IMR-90 (cell line): ENCODE data around the gene HAVCR2. TPM values are rescaled to one million over a fixed set of nuclear protein-coding genes. Genes with fewer than 3 reads are reported as not detected.

Experiments
- ATAC-seq: fragments of 200-7000 bp; cut with Tn5 transposase; 2 replicates; pipeline ENCODE4 v1.9.1; 2020; ENCODE audit warnings: low read depth, mild to moderate bottlenecking, moderate library complexity
- BruUV-seq: library from RNA; stranded (reverse); fragments of 400-500 nt; replicated peaks from 2 replicates; lab custom pipeline; 2021; lab: Mats Ljungman, UMichigan
- CTCF ChIA-PET: fragments of 300-600 bp; formaldehyde crosslinking; extraction: SDS; loops from one replicate; lab custom pipeline; 2021; ENCODE audit warnings: antibody characterized with exemption; lab: Yijun Ruan, JAX
- POLR2A ChIA-PET: fragments of 300-600 bp; sonication (Branson Sonifier 250); formaldehyde crosslinking; loops from one replicate; lab custom pipeline; 2022; ENCODE audit warnings: antibody characterized with exemption; ENCODE audit not compliant: unreplicated experiment; lab: Charles Lee
- DNase-seq: peaks from one replicate; pipeline ENCODE4 v3.0.0; 2013
- H2AFZ ChIP-seq: replicated peaks from 2 replicates; pipeline ENCODE3; 2013; ENCODE audit warnings: low read length, mild to moderate bottlenecking; ENCODE audit not compliant: poor library complexity
- H2AK5ac ChIP-seq: 2 replicates; pipeline ENCODE4 v1.6.1; 2013; ENCODE audit warnings: low read depth, low read length, inconsistent platforms
- H2AK9ac ChIP-seq: replicated peaks from 2 replicates; pipeline ENCODE3; 2013; ENCODE audit warnings: mild to moderate bottlenecking, low read depth, low read length, moderate library complexity; ENCODE audit not compliant: poor library complexity
- H2BK120ac ChIP-seq: 2 replicates; pipeline ENCODE4 v1.6.1; 2013; ENCODE audit warnings: low read depth, low read length, inconsistent platforms
- H2BK15ac ChIP-seq: 3 replicates; pipeline ENCODE4 v1.6.1; 2013; ENCODE audit warnings: low read depth, low read length, inconsistent platforms
- H2BK20ac ChIP-seq: 2 replicates; pipeline ENCODE4 v1.6.1; 2013; ENCODE audit warnings: low read depth, mild to moderate bottlenecking, inconsistent platforms, low read length, moderate library complexity
- H2BK5ac ChIP-seq: 2 replicates; pipeline ENCODE4 v1.6.1; 2013; ENCODE audit warnings: mild to moderate bottlenecking, low read depth, low read length, inconsistent platforms; ENCODE audit not compliant: poor library complexity, severe bottlenecking
- H3K14ac ChIP-seq: replicated peaks from 2 replicates; pipeline ENCODE4 v1.6.1; 2013; ENCODE audit warnings: low read depth, low read length, inconsistent platforms
- H3K18ac ChIP-seq: 2 replicates; pipeline ENCODE4 v1.6.1; 2013; ENCODE audit warnings: low read depth, low read length, control low read depth
- H3K23ac ChIP-seq: 2 replicates; pipeline ENCODE4 v1.6.1; 2013; ENCODE audit warnings: low read depth, low read length, inconsistent platforms
- H3K27ac ChIP-seq: 2 replicates; pipeline ENCODE4 v1.5.1; 2013; ENCODE audit warnings: mild to moderate bottlenecking, control low read depth, low read length; ENCODE audit not compliant: insufficient read depth
- H3K27me3 ChIP-seq: 2 replicates; pipeline ENCODE4 v1.6.1; 2013; ENCODE audit warnings: low read length; ENCODE audit not compliant: control insufficient read depth, insufficient read depth
- H3K36me3 ChIP-seq: 2 replicates; pipeline ENCODE4 v1.6.1; 2013; ENCODE audit warnings: low read length, mixed read lengths; ENCODE audit not compliant: control insufficient read depth, insufficient read depth
- H3K4ac ChIP-seq: 2 replicates; pipeline ENCODE4 v1.6.1; 2013; ENCODE audit warnings: low read depth, low read length, inconsistent platforms
- H3K4me1 ChIP-seq: 2 replicates; pipeline ENCODE4 v1.6.1; 2013; ENCODE audit warnings: low read length, mixed read lengths; ENCODE audit not compliant: control insufficient read depth, insufficient read depth
- H3K4me2 ChIP-seq: 2 replicates; pipeline ENCODE4 v1.6.1; 2013; ENCODE audit warnings: low read depth, mild to moderate bottlenecking, control low read depth, low read length, moderate library complexity
- H3K4me3 ChIP-seq: 2 replicates; pipeline ENCODE4 v1.5.1; 2013; ENCODE audit warnings: low read depth, mild to moderate bottlenecking, control low read depth, low read length, moderate library complexity; ENCODE audit not compliant: insufficient read depth
- H3K56ac ChIP-seq: 2 replicates; pipeline ENCODE4 v1.6.1; 2013; ENCODE audit warnings: low read length, inconsistent platforms; ENCODE audit not compliant: insufficient read depth; ENCODE audit errors: extremely low read depth
- H3K79me1 ChIP-seq, 2 experiments: 2 replicates each; pipeline ENCODE4 v1.6.1; 2013; ENCODE audit warnings: low read length in 2 of 2, inconsistent platforms in 1 of 2, low read depth in 1 of 2
- H3K9ac ChIP-seq: 2 replicates; pipeline ENCODE4 v1.6.1; 2013; ENCODE audit warnings: low read depth, low read length, control low read depth
- H3K9me1 ChIP-seq: 2 replicates; pipeline ENCODE4 v1.6.1; 2013; ENCODE audit warnings: low read length, inconsistent platforms; ENCODE audit not compliant: insufficient read depth
- H3K9me3 ChIP-seq: 2 replicates; pipeline ENCODE4 v1.6.1; 2013; ENCODE audit warnings: low read length; ENCODE audit not compliant: control insufficient read depth, insufficient read depth
- H4K20me1 ChIP-seq: 2 replicates; pipeline ENCODE4 v1.6.1; 2013; ENCODE audit warnings: low read length, inconsistent platforms; ENCODE audit not compliant: insufficient read depth
- H4K5ac ChIP-seq: 2 replicates; pipeline ENCODE4 v1.6.1; 2013; ENCODE audit warnings: mild to moderate bottlenecking, low read depth, low read length, control low read depth
- H4K8ac ChIP-seq, 2 experiments: 2 replicates each; pipeline ENCODE4 v1.6.1; 2013; ENCODE audit warnings: low read depth in 2 of 2, low read length in 2 of 2, control low read depth in 1 of 2, inconsistent platforms in 1 of 2
- H4K91ac ChIP-seq: 2 replicates; pipeline ENCODE4 v1.6.1; 2013; ENCODE audit warnings: low read depth, low read length, inconsistent platforms; ENCODE audit not compliant: insufficient read depth
- BHLHE40 ChIP-seq: fragments of 150-350 bp; IDR thresholded peaks from 2 replicates; pipeline ENCODE4 v1.6.1; 2016; ENCODE audit warnings: mild to moderate bottlenecking, low read depth, low read length
- CEBPB ChIP-seq: IDR thresholded peaks from 2 replicates; pipeline ENCODE4 v1.6.1; 2012; ENCODE audit warnings: low read depth, low read length, improper control_type of control experiment
- CTCF ChIP-seq: conservative IDR thresholded peaks from 2 replicates; pipeline ENCODE4 v1.5.1; 2012; ENCODE audit warnings: mild to moderate bottlenecking, low read depth, low read length, improper control_type of control experiment
- ELK1 ChIP-seq: fragments of 150-350 bp; IDR thresholded peaks from 2 replicates; pipeline ENCODE4 v1.6.1; 2016; ENCODE audit warnings: low read depth, mild to moderate bottlenecking, low read length, moderate library complexity, borderline replicate concordance
- MAZ ChIP-seq: IDR thresholded peaks from 2 replicates; pipeline ENCODE4 v1.6.1; 2012; ENCODE audit warnings: low read depth, mild to moderate bottlenecking, low read length, improper control_type of control experiment, moderate library complexity, borderline replicate concordance
- MXI1 ChIP-seq: IDR thresholded peaks from 2 replicates; pipeline ENCODE4 v1.6.1; 2012; ENCODE audit warnings: low read depth, mild to moderate bottlenecking, low read length, moderate library complexity, borderline replicate concordance
- NFE2L2 ChIP-seq: fragments of 150-350 bp; IDR thresholded peaks from 2 replicates; pipeline ENCODE4 v1.6.1; 2016; ENCODE audit warnings: low read depth, mild to moderate bottlenecking, low read length
- RAD21 ChIP-seq: IDR thresholded peaks from 2 replicates; pipeline ENCODE4 v1.6.1; 2012; ENCODE audit warnings: low read length, improper control_type of control experiment
- RCOR1 ChIP-seq: IDR thresholded peaks from 2 replicates; pipeline ENCODE4 v1.6.1; 2012; ENCODE audit warnings: mild to moderate bottlenecking, low read length, improper control_type of control experiment; ENCODE audit not compliant: insufficient replicate concordance
- RFX5 ChIP-seq: IDR thresholded peaks from 2 replicates; pipeline ENCODE4 v1.8.0; 2012; ENCODE audit warnings: low read depth, mild to moderate bottlenecking, low read length, moderate library complexity
- SMC3 ChIP-seq: fragments of 150-350 bp; IDR thresholded peaks from 2 replicates; pipeline ENCODE4 v1.6.1; 2016; ENCODE audit warnings: low read depth, mild to moderate bottlenecking, antibody characterized with exemption, low read length, moderate library complexity
- WGBS, 2 experiments: methylation state at CpG; one replicate each; pipeline versions ENCODE4 v1.1.5 to v1.1.7; 2013; ENCODE audit warnings: missing lambda C conversion rate in 2 of 2; ENCODE audit not compliant: insufficient read length in 1 of 2; ENCODE audit errors: extremely low coverage in 2 of 2; 5-methylcytosine and 5-hydroxymethylcytosine counted together
- dilution Hi-C: fragments of 300-500 bp; cut with HindIII; formaldehyde crosslinking; loops from one replicate; pipeline ENCODE4 v1.14.3; 2018; ENCODE audit warnings: low sequenced_read_pairs; ENCODE audit not compliant: unreplicated experiment
- in situ Hi-C: fragments of 300-500 bp; cut with MboI; formaldehyde crosslinking; loops from 3 replicates; pipeline ENCODE4 v1.14.3; 2019; ENCODE audit warnings: low sequenced_read_pairs, inconsistent platforms, mixed read lengths
- intact Hi-C: fragments of 100-400 bp; cut with micrococcal nuclease; formaldehyde crosslinking; loops from 2 replicates; pipeline ENCODE4 v1.10.0; 2022
- polyA plus RNA-seq, 3 experiments: library from polyadenylated mRNA; depleted of rRNA; stranded (reverse); fragments of >200 nt; gene quantifications; 2 replicates each; pipeline ENCODE4 v1.2.3, GENCODE V29; 2012; ENCODE audit warnings: low replicate concordance in 1 of 3
- total RNA-seq: library from RNA; depleted of rRNA; stranded (reverse); fragments of >200 nt; gene quantifications from 2 replicates; pipeline ENCODE4 v1.2.3, GENCODE V29; 2012

The HAVCR2 gene
- total and polyA plus RNA-seq, 2 of the 4 experiments (the other 2 are of a cell fraction), result under 0.01 to 0.07 TPM

- H4K20me1 ChIP-seq, result no peaks in the 10 kb centered on the region
- TF ChIP-seq CTCF (no peak), BHLHE40 (no peak), SMC3 (no peak), MAZ (no peak), RFX5 (no peak), CEBPB (no peak), ELK1 (no peak), RAD21 (no peak), RCOR1 (no peak), MXI1 (no peak), NFE2L2 (no peak)
Observed at GRCh38 chr5:157076558-157076957, 32.3 kb downstream of the HAVCR2 start.

More at GRCh38 chr5:157076558-157076957, 32.3 kb downstream of the HAVCR2 start:
- no CpG with 5 or more reads among the region's 4 CpGs for WGBS, 2 experiments
- Histone ChIP-seq H3K23ac (no peak overlapping the region), H4K91ac (no peak overlapping the region), H3K9me3 (no peaks in the 10 kb centered on the region), H2BK20ac (no peak overlapping the region), H2BK15ac (no peak overlapping the region), H2AK5ac (no peak overlapping the region), H3K4me2 (no peak overlapping the region), H3K18ac (no peak overlapping the region), H3K9me1 (no peaks in the 10 kb centered on the region), H3K27me3 (no peaks in the 10 kb centered on the region), H3K27ac (no peak overlapping the region), H4K5ac (no peak overlapping the region), H3K56ac (no peak overlapping the region), H2AFZ (no peak overlapping the region), H3K79me1 (no peaks in the 10 kb centered on the region), H3K9ac (no peak overlapping the region), H2BK5ac (no peak overlapping the region), H3K4me1 (no peaks in the 10 kb centered on the region), H2AK9ac (no peak overlapping the region), H2BK120ac (no peak overlapping the region), H3K14ac (no peak overlapping the region), H3K36me3 (no peaks in the 10 kb centered on the region), H3K4ac (no peak overlapping the region), H3K4me3 (no peak overlapping the region), H4K8ac (no peak overlapping the region)
- peak; percentile 45 for DNase-seq
- dilution Hi-C loops (no loop called here), intact Hi-C loops (no loop called here), in situ Hi-C loops (no loop called here)
- POLR2A ChIA-PET, result no interaction called here
- CTCF ChIA-PET, result interaction anchor here (1.1 kb wide), 1 partner anchor 16 kb away, joined by 3 read pairs; no protein-coding TSS in a partner anchor
- no TSS peak for BruUV-seq
- ATAC-seq, result peak; percentile 53
